ENCODE measurements around the gene RSL24D1.
"Not testable (repeated sequence)": the region's sequence is repeated elsewhere in the genome, so short reads cannot be mapped to it uniquely, and the experiment has no call there.

RSL24D1 gene

GRCh38 chr15:55204464-55204863 is 7.7 kb upstream of the RSL24D1 start:
- DNase-seq: no peak

DNA sequence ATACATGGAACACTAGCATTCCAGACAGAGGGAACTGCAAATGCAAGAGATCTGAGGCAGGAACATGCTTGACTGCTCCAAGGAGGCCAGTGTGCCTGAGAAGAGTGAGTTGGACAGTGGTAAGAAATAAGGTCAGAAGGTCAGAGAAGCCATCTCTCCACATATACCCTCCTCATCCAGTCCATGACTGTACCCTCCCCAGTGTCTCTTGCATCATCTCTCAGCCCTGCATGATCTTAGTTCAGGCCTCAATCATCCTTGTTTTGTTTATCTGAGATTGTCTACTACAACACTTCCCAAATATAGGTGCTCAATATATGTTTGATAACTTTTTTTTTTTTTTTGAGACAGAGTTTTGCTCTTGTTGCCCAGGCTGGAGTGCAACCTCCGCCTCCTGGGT is 5.5 kb upstream of the RSL24D1 start:
- DNase-seq: no peak

GRCh38 chr15:55198706-55199105 is 2.0 kb upstream of the RSL24D1 start:
- DNase-seq: no peak

- no peak for DNase-seq
These were observed 978 bp upstream of the RSL24D1 start for GRCh38 chr15:55197719-55198118.

DNA sequence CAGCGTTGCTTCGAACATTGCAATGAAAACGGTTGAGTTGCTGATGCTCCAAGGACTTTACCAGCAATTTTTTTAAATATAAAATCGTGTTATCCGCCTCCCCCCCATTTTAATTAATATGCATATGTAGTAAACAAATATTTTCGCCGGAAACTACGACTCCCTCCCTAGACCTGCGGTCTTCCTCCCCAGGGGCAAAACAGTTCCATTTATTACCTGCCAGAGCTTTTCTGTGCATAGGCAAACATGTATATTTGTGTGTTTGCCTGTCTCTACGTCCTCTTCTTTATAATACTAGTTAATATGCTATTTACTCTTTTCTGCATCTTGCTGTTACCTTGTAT is 593 bp upstream of the RSL24D1 start:
- DNase-seq: no peak

GRCh38 chr15:55195996-55196395 is 745 bp downstream of the RSL24D1 start:
- no peak for DNase-seq

DNA sequence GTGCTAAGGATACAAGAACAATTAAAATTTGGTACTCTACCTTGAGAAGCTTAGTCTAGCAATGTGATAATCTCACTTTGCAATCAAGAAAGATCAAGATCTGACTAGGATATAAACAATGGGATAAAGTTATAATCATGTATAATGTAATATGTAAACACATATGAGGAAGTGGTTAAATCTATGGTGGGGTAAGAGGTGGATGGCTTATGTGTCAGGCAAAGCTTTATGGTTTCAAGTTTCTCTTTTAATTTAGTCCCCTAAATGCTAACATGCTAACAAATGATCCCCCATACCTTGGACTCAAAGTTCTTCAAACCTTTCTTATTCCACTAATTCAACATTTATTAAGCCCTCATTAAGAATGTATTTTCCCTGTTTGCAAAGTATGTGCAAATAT is 2.5 kb downstream of the RSL24D1 start:
- no peak for DNase-seq

DNA sequence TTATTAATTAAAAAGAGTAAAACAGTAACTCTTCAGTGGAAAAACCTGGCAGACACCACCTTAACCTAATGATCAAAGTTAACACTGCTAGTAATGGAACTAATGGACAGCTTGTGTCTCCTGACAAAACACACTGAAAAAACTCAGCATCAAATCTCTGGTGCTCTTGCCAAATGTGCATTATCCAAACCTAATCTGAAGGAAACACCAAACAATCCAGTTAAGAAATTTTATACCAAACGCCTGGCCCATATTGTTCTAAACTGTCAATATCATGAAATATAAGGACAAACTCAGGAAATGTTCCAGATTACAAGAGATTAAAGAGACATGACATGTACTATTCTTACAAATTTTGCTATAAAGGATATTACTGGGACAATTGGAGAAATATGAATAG is 10.4 kb downstream of the RSL24D1 start:
- no peak for DNase-seq

GRCh38 chr15:55183679-55184078 is 13.1 kb downstream of the RSL24D1 start:
- no peak for DNase-seq

GRCh38 chr15:55179141-55179540 is 17.6 kb downstream of the RSL24D1 start:
- DNase-seq: no peak

DNA sequence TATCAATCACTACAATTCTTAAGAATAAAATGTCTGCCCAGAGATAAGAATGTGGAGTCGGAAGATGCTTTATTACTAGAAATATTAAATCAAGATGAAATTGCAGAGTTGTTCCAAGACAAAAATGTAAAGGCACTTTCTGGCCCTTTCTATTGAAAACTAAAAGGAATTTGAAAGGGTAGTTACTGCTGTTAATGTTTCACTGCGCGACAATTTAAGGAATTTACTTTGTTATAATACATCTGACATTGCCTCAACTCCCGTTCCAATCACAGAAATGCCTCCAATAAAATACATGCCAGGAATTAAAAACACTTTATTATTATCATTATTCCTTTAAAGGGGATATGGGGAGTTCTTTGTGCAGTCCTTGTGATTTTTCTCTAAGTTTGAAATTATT is 26.4 kb downstream of the RSL24D1 start:
- DNase-seq: no peak

GRCh38 chr15:55168350-55168974 is 28.3 kb downstream of the RSL24D1 start:
- peak; percentile 33 for DNase-seq

DNA sequence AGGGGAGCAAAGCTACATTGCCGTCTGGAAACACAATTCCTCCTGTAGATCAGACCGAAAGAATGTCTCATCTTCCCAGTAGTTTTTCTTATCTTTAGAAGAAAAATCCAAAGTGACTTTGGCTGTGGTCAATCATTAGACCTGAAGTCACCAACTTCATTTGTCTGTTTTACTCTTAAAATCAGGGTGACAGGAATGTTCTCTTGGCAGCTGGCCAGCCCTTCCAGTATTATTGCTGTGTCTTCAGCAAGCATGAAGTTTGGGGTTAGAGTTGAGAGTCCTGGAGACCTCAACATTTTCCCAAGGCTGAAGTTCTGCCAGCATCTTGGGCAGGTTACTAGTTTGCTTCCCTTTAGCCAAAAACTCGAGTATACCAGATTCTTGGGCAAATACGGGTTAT is 32.5 kb downstream of the RSL24D1 start:
- DNase-seq: no peak

- DNase-seq: no peak
These were observed 45.1 kb downstream of the RSL24D1 start for GRCh38 chr15:55151631-55152030.

DNA sequence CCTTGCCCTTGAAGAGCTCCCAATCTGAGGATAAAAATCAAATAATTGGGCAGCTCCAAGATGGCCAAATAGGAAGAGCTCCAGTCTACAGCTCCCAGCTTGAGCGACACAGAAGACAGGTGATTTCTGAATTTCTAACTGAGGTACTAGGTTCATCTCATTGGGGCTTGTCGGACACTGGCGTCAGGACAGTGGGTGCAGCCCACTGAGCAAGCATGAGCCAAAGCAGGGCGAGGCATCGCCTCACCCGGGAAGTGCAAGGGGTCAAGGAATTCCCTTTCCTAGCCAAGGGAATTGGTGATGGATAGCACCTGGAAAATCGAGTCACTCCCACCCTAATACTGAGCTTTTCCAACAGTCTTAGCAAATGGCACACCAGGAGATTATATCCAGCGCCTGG is 53.6 kb downstream of the RSL24D1 start:
- DNase-seq: not testable (repeated sequence)

GRCh38 chr15:55133972-55134371 is 62.8 kb downstream of the RSL24D1 start:
- no peak for DNase-seq

GRCh38 chr15:55132672-55133071 is 64.1 kb downstream of the RSL24D1 start:
- no peak for DNase-seq

Data from DMS153 (cell line).